ENCODE data around the gene CD226. TPM values are rescaled to one million over a fixed set of nuclear protein-coding genes. Genes with fewer than 3 reads are reported as not detected.

The CD226 gene
- total and polyA plus RNA-seq, 2 experiments from 2014 or later = 0.05 to 2.1 TPM

DNA sequence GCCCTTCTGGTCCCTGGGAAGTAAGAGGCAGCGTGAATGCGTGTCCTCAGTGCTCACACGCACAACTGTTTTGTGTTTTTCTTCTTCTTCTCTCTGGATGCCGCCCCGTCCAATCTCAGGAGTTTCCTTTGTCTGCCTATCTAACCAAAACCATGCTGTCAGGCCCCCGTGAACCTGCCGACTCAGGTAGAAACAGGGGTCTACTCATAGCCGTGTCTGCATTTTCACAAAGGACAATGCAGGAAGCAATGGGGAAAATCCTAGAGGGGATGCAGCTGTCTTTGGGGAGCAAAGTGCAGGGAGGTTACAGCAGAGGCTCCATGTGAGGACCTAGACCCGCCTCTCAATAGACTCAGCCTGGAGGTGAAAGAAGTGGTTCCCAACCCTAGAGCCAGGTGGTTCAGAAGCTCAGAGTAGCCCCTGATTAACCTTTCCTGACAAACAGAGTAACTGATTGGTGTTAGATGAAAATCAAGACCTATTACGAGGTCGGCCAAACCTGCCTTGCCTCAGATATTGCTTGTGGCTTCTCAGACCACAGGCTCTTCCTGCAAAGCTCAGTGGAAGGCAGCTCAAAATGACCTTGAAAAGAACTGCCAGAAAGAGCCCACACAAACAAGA is 49.3 kb downstream of the CD226 start:
- Histone ChIP-seq H3K36me3 (ENCODE audit: low read depth) (0 out of 2 replicates have a peak, but pooled peaks cover 5% of the 10 kb centered on the region), H2AFZ (no peak overlapping the region), H3K9me3 (ENCODE audit: low read depth) (no peaks in the 10 kb centered on the region), H3K4me2 (ENCODE audit: unreplicated experiment) (no peak overlapping the region), H4K20me1 (ENCODE audit: insufficient read depth) (no peaks in the 10 kb centered on the region), H3K9ac (no peak overlapping the region), H3K27me3 (replicated peaks; ENCODE audit: insufficient read depth) (no peaks in the 10 kb centered on the region), H3K4me1 (ENCODE audit: insufficient read depth) (no peaks in the 10 kb centered on the region), H3K9me2 (ENCODE audit: insufficient read depth) (no peaks in the 10 kb centered on the region), H3K27ac (no peak overlapping the region), H3F3A (ENCODE audit: insufficient read depth) (no peaks in the 10 kb centered on the region), H3K79me2 (ENCODE audit: insufficient read depth) (no peaks in the 10 kb centered on the region), H3K4me3 (no peak overlapping the region)
- in situ Hi-C loops (cut with MboI) = no loop called here
- TF ChIP-seq EZH2phosphoT487 (IDR thresholded peaks at IDR 0.05; ENCODE audit: insufficient read depth, low read depth) = no peak
- no peak for DNase-seq
- WGBS, 2 experiments (ENCODE audit: low coverage in 1 of 2, low lambda C conversion rate in 2 of 2, missing lambda C conversion rate in 2 of 2) = 83% methylated on average over 11 of the region's 11 CpGs

DNA sequence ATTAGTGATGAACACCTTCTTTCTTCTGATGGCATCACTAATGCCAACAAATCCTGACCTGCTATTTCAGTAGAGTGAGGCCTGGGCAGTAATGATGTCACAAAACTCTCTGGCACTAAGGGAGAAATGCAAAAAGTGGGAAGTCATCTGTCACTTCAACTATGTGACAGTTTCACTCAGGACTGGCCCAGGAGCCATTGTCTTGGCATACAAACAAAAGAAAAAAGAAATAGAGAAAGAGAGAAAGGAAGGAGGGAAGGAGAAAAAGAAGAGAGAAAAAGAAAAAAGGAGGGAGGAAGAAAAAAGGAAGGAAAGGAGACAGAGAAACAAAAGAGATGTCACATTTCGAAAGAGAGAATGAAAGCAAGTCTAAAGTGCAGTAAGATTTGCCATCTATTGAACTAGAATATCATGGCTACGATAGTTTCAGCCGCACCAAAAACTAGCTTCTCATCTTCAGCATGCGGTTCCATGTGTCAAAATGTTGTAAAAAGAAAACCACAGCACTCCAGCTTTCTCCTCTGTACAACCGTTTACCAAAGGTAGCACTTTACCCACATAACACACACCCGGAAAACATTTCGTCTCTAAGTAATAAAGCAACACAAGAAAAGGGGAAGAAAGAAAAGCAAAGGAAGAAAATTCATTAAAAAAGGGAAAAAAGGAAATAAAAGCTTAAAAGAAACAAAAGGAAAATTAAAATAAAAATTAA is 50.1 kb downstream of the CD226 start:
- DNase-seq = no peak
- Histone ChIP-seq H3K9ac (no peak overlapping the region), H3K79me2 (ENCODE audit: insufficient read depth) (no peaks in the 10 kb centered on the region), H4K20me1 (ENCODE audit: insufficient read depth) (no peaks in the 10 kb centered on the region), H3K36me3 (ENCODE audit: low read depth) (0 out of 2 replicates have a peak, but pooled peaks cover 5% of the 10 kb centered on the region), H3K9me3 (ENCODE audit: low read depth) (no peaks in the 10 kb centered on the region), H2AFZ (no peak overlapping the region), H3K4me1 (ENCODE audit: insufficient read depth) (no peaks in the 10 kb centered on the region), H3K4me3 (no peak overlapping the region), H3F3A (ENCODE audit: insufficient read depth) (no peaks in the 10 kb centered on the region), H3K9me2 (ENCODE audit: insufficient read depth) (no peaks in the 10 kb centered on the region), H3K27me3 (replicated peaks; ENCODE audit: insufficient read depth) (no peaks in the 10 kb centered on the region), H3K27ac (no peak overlapping the region), H3K4me2 (ENCODE audit: unreplicated experiment) (no peak overlapping the region)
- WGBS, 2 experiments (ENCODE audit: low coverage in 1 of 2, low lambda C conversion rate in 2 of 2, missing lambda C conversion rate in 2 of 2) = 95% methylated on average over 7 of the region's 7 CpGs
- in situ Hi-C loops (cut with MboI) = no loop called here
- no peak for TF ChIP-seq EZH2phosphoT487 (IDR thresholded peaks at IDR 0.05; ENCODE audit: insufficient read depth, low read depth)
- TF ChIP-seq EZH2 (IDR thresholded peaks at IDR 0.05; ENCODE audit: insufficient read depth, poor library complexity, severe bottlenecking) = no peak

DNA sequence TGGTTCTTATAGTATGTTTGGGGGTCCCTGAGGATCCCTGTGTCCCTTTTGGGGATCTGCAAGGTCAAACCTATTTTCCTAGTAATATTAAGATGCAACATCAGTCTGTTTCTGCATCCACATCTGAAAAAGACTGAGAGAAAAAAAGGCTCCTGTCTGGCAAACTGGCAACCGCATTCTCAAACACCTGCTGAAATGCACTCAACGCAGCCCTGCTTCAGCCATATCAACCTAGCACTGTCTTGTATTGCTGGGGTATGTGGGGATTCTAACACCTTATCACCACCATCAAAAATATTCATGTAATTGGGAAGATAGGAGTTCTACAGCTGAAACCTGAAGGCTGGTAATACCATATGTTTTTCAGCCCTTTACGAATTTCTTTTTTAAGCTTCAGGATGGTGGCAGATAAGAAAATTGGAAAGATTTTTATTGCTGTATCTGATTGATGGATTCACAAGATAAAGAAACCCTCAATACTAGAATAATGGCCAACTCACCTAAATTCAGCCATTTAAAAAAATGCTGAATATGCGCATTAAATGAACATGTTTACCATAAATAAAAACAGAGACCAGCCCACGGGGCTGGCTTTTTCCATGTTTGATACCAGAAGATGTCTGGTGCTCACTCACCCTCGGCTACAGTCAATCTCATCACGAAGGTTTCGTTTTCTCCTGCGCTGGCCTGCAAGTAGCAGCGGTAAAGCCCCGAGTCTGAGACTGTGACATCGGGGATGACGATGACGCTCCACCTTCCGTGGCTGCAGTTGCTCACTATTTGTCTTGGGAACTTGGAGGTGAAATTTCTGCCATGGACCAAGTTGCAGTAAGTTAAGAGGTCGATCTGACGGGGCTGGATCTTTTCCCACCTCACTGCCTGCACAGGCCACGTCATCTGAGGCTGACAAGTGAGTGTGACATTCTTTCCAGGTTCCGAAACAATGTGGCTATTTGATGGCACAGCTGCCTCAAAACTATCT is 52.3 kb downstream of the CD226 start:
- H3K9me3 ChIP-seq (ENCODE audit: low read depth) = no peaks in the 10 kb centered on the region
- H2AFZ ChIP-seq = no peak overlapping the region
- no peaks in the 10 kb centered on the region for H4K20me1 ChIP-seq (ENCODE audit: insufficient read depth)
- no peak overlapping the region for H3K9ac ChIP-seq
- TF ChIP-seq EZH2 (IDR thresholded peaks at IDR 0.05; ENCODE audit: insufficient read depth, poor library complexity, severe bottlenecking) = no peak
- no peak for TF ChIP-seq EZH2phosphoT487 (IDR thresholded peaks at IDR 0.05; ENCODE audit: insufficient read depth, low read depth)
- H3K79me2 ChIP-seq (ENCODE audit: insufficient read depth) = no peaks in the 10 kb centered on the region
- H3K4me2 ChIP-seq (ENCODE audit: unreplicated experiment) = no peak overlapping the region
- no peaks in the 10 kb centered on the region for H3F3A ChIP-seq (ENCODE audit: insufficient read depth)
- H3K4me3 ChIP-seq = no peak overlapping the region
- 81 to 84% methylated on average over 19 of the region's 19 CpGs for WGBS, 2 experiments (ENCODE audit: low coverage in 1 of 2, low lambda C conversion rate in 2 of 2, missing lambda C conversion rate in 2 of 2)
- H3K27ac ChIP-seq = no peak overlapping the region
- no peak for DNase-seq
- H3K9me2 ChIP-seq (ENCODE audit: insufficient read depth) = no peaks in the 10 kb centered on the region
- no peaks in the 10 kb centered on the region for H3K4me1 ChIP-seq (ENCODE audit: insufficient read depth)
- H3K36me3 ChIP-seq (ENCODE audit: low read depth) = 0 out of 2 replicates have a peak, but pooled peaks cover 5% of the 10 kb centered on the region
- in situ Hi-C loops (cut with MboI) = no loop called here
- no peaks in the 10 kb centered on the region for H3K27me3 ChIP-seq (replicated peaks; ENCODE audit: insufficient read depth)

DNA sequence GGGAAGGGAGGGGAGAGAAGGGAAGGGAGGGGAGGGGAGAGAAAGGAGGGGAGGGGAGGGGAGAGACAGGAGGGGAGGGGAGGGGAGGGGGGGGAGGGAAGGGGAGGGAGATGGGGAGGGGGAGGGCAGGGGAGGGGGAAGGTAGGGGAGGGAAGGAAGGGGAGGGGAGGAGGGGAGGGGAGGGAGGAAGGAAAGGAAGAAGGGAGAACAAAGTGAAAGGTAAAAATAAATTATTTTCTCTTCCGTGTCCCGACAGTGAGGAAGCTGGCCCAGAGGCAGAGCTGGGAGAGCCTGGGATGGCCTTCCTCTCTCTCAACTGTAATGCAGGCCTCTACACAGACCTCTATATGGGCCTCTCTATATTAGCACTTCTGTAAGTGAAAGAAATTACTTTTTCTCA is 53.2 kb downstream of the CD226 start:
- WGBS, 2 experiments (ENCODE audit: low coverage in 1 of 2, low lambda C conversion rate in 2 of 2, missing lambda C conversion rate in 2 of 2) = 97 to 100% methylated on average over 1 to 2 of the region's 2 CpGs
- H3K79me2 ChIP-seq (ENCODE audit: insufficient read depth) = no peaks in the 10 kb centered on the region
- 0 out of 2 replicates have a peak, but pooled peaks cover 5% of the 10 kb centered on the region for H3K36me3 ChIP-seq (ENCODE audit: low read depth)
- no peaks in the 10 kb centered on the region for H3K9me3 ChIP-seq (ENCODE audit: low read depth)
- H3K27ac ChIP-seq = no peak overlapping the region
- in situ Hi-C loops (cut with MboI) = no loop called here
- no peak overlapping the region for H3K4me3 ChIP-seq
- TF ChIP-seq EZH2 (IDR thresholded peaks at IDR 0.05; ENCODE audit: insufficient read depth, poor library complexity, severe bottlenecking) (no peak), EZH2phosphoT487 (IDR thresholded peaks at IDR 0.05; ENCODE audit: insufficient read depth, low read depth) (no peak)
- DNase-seq = no peak
- no peaks in the 10 kb centered on the region for H3K9me2 ChIP-seq (ENCODE audit: insufficient read depth)
- no peaks in the 10 kb centered on the region for H3K4me1 ChIP-seq (ENCODE audit: insufficient read depth)
- no peak overlapping the region for H2AFZ ChIP-seq
- H3K4me2 ChIP-seq (ENCODE audit: unreplicated experiment) = no peak overlapping the region
- no peaks in the 10 kb centered on the region for H3K27me3 ChIP-seq (replicated peaks; ENCODE audit: insufficient read depth)
- no peaks in the 10 kb centered on the region for H4K20me1 ChIP-seq (ENCODE audit: insufficient read depth)
- H3F3A ChIP-seq (ENCODE audit: insufficient read depth) = no peaks in the 10 kb centered on the region
- H3K9ac ChIP-seq = no peak overlapping the region

All from GM23248 (cell line).